ENCODE data around the gene SLC7A5.
"Not testable (repeated sequence)": the region's sequence is repeated elsewhere in the genome, so short reads cannot be mapped to it uniquely, and the experiment has no call there.

The SLC7A5 gene

GRCh38 chr16:87869061-87869878 is at the start of gene SLC7A5:
TSS of gene SLC7A5 (minus strand) at chr16:87869507. CDS start at chr16:87869422, 85 bp downstream.
- peak; percentile 91 for DNase-seq (ENCODE audit: low read depth)
- H3K4me3 ChIP-seq (ENCODE audit: low read depth, low read length) = peak within 1 kb of the TSS; percentile 83

DNA sequence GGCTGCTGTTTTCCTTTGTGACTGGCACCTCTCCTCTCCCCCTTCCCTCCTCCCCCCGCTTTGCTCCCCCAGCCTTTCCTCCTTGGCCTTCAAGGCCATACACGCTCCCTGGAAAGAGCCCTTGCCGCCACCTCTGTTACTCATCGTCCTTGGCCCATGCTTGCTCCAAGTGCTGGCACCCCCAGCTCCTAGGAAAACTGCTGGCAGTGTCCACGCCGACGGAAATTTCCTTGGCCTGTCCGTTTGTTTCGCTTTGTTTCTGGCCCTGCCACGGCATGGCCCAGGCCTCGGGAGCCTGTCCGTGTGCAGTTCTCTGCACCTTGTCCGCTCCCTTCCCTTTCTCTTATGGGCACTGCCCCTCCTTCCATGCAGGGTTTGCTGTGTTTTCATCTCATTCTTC is 49.0 kb upstream of the SLC7A5 start:
- TF ChIP-seq, protein P1, sequence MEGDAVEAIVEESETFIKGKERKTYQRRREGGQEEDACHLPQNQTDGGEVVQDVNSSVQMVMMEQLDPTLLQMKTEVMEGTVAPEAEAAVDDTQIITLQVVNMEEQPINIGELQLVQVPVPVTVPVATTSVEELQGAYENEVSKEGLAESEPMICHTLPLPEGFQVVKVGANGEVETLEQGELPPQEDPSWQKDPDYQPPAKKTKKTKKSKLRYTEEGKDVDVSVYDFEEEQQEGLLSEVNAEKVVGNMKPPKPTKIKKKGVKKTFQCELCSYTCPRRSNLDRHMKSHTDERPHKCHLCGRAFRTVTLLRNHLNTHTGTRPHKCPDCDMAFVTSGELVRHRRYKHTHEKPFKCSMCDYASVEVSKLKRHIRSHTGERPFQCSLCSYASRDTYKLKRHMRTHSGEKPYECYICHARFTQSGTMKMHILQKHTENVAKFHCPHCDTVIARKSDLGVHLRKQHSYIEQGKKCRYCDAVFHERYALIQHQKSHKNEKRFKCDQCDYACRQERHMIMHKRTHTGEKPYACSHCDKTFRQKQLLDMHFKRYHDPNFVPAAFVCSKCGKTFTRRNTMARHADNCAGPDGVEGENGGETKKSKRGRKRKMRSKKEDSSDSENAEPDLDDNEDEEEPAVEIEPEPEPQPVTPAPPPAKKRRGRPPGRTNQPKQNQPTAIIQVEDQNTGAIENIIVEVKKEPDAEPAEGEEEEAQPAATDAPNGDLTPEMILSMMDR (IDR thresholded peaks at IDR 0.05; ENCODE audit: insufficient read depth, low read depth, low read length, missing control alignments) = no peak
- DNase-seq (ENCODE audit: low read depth) = no peak
- no peak overlapping the region for H3K4me3 ChIP-seq (ENCODE audit: low read depth, low read length)

DNA sequence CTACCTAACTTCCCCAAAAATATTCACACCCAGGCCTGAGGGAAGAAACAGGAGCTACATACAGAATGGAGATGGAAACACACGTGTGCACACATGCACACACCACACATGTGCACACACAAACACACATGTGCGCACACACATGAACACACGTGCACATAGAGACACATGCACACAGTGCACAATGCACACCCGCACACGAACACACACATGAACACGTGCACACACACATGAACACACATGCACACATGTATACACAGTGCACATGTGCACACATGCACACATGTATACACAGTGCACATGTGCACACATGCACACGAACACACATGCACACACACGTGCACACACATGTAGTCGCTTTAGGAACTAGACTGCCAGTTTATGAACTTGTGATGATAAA is 48.2 kb upstream of the SLC7A5 start:
- no peak overlapping the region for H3K4me3 ChIP-seq (ENCODE audit: low read depth, low read length)
- DNase-seq (ENCODE audit: low read depth) = no peak
- TF ChIP-seq, protein P1 (IDR thresholded peaks at IDR 0.05; ENCODE audit: insufficient read depth, low read depth, low read length, missing control alignments) = no peak

GRCh38 chr16:87914812-87915211 is 45.5 kb upstream of the SLC7A5 start:
- TF ChIP-seq, protein P1 (IDR thresholded peaks at IDR 0.05; ENCODE audit: insufficient read depth, low read depth, low read length, missing control alignments) = no peak
- no peak overlapping the region for H3K4me3 ChIP-seq (ENCODE audit: low read depth, low read length)
- no peak for DNase-seq (ENCODE audit: low read depth)

DNA sequence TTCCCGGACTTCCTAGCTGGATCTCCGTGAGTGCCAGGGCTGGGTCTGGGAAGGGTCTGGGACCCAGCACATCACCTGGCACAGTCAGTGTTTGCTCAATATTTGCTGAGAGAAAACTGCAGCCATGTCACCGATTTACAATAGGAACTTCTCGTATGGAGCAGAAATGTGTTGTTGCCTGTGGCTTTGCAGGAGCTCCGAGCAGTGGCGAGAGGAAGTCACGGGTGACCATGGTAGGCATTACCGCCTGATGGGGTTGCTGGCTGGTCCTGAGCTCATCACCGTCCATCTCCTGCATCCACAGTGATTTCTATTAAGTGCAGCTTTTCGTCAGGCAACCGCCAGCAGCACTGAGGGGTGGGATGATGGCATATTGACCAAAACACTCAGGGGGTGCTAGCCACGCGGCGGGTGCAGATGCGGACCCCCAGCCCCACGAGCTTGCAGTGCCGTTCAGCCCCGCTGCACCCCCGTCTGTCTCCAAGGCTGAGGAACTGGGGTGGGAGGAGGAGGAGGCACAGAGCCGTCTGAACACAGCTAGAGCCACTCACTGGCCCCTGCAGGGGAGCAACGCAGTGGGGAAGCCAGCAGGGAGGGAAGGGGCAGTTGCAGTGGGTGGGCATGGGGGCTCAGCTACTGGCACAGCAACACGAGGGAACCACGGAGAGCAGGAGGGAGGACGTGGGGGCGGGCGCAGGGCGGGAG is 44.9 kb upstream of the SLC7A5 start:
- not testable (repeated sequence) for DNase-seq (ENCODE audit: low read depth); H3K4me3 ChIP-seq (ENCODE audit: low read depth, low read length)

DNA sequence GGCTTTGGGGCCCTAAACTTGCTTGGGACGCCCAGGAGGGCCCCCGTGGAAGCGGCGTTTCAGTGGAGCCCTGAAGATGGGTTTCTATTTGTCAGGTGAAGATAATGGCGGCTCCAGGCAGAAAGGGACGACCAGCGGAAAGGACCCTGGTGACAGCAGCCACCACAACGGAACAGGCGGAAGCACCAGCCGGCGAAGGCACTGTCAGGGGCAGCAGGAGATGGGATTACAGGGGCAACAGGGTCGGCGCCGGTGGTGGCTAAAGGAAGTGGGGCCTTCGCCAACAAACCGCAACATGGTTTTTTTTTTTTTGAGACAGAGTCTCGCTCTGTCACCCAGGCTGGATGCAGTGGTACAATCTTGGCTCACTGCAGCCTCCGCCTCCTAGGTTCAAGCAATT is 43.4 kb upstream of the SLC7A5 start:
- H3K4me3 ChIP-seq (ENCODE audit: low read depth, low read length); DNase-seq (ENCODE audit: low read depth): not testable (repeated sequence)

- not testable (repeated sequence) for H3K4me3 ChIP-seq (ENCODE audit: low read depth, low read length); DNase-seq (ENCODE audit: low read depth)
Observed at GRCh38 chr16:87911106-87911763, 41.9 kb upstream of the SLC7A5 start.

DNA sequence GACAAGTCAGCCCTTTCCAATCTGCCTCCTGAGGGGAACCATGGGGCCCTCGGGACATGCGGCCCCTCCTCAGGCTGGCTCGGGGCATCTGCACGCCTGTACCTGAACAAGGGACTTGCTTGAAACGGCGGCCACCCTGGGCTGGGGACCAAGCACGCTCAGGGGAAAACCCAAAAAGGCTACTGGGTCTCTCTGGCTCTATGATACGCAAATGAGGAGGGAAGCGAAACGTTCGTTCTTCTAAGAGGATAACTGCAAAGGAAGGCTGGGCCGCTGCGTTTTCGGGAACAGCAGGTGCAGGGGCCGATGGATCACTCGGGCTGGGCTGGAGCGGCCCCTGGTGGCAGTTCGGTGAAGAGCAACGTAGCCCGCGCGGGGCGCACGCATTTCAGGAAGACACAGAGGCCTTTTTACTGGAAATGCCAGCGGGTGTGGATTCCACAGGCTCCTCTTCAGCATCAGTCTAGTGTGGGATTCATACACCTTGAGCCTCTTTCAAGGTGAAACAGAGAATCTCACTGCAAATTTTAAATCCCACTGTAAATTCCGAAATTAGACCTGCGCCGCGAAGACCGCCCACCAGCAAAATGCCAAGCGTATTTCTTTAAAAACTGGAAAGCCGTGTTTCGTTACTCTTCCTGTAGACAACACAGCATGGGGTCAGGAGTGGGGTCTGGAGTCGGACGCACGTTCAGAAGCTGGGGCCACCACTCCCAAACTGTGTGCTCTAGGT is 40.1 kb upstream of the SLC7A5 start:
- not testable (repeated sequence) for H3K4me3 ChIP-seq (ENCODE audit: low read depth, low read length)
- peak; percentile 92 for DNase-seq (ENCODE audit: low read depth)
- TF ChIP-seq, protein P1 (IDR thresholded peaks at IDR 0.05; ENCODE audit: insufficient read depth, low read depth, low read length, missing control alignments) = peak; percentile 86

GRCh38 chr16:87908101-87908500 is 38.8 kb upstream of the SLC7A5 start:
- DNase-seq (ENCODE audit: low read depth); H3K4me3 ChIP-seq (ENCODE audit: low read depth, low read length): not testable (repeated sequence)

GRCh38 chr16:87905521-87905920 is 36.2 kb upstream of the SLC7A5 start:
- not testable (repeated sequence) for DNase-seq (ENCODE audit: low read depth)

GRCh38 chr16:87904963-87905362 is 35.7 kb upstream of the SLC7A5 start:
- not testable (repeated sequence) for DNase-seq (ENCODE audit: low read depth); H3K4me3 ChIP-seq (ENCODE audit: low read depth, low read length)

More at GRCh38 chr16:87905521-87905920, 36.2 kb upstream of the SLC7A5 start:
- not testable (repeated sequence) for H3K4me3 ChIP-seq (ENCODE audit: low read depth, low read length)

GRCh38 chr16:87900489-87900888 is 31.2 kb upstream of the SLC7A5 start:
- not testable (repeated sequence) for DNase-seq (ENCODE audit: low read depth); H3K4me3 ChIP-seq (ENCODE audit: low read depth, low read length)

Data from GM12865 (cell line).